Thyroid gland (tissue), 4 donors: ENCODE measurements around the gene ZNF668. TPM values are rescaled to one million over a fixed set of nuclear protein-coding genes. Genes with fewer than 3 reads are reported as not detected.

Source experiments
- DNase-seq, 2 donors: peaks; one replicate each; pipeline ENCODE4 v3.0.0-alpha.2; 2019
- H3K27ac ChIP-seq, 3 donors: fragments of 200-600 bp; sonication (generic); 1 replicate in 2 of 3; 2 replicates in 1 of 3; pipeline ENCODE4 v1.5.1; 2016 to 2019; ENCODE audit warnings: mild to moderate bottlenecking in 1 of 3, moderate library complexity in 1 of 3
- H3K27me3 ChIP-seq: fragments of 200-600 bp; sonication (generic); one replicate; pipeline ENCODE4 v1.5.1; 2019
- H3K36me3 ChIP-seq, 2 donors: fragments of 200-600 bp; sonication (generic); one replicate each; pipeline ENCODE4 v1.5.1; 2016 to 2019
- H3K4me1 ChIP-seq, 2 donors: fragments of 200-600 bp; sonication (generic); one replicate each; pipeline ENCODE4 v1.5.1; 2017 to 2019
- H3K4me3 ChIP-seq, 3 donors: fragments of 200-600 bp; sonication (generic); replicated peaks in 1 of 3; 1 replicate in 2 of 3; 2 replicates in 1 of 3; pipeline ENCODE4 v1.5.1; 2016; ENCODE audit warnings: mild to moderate bottlenecking in 1 of 3
- H3K9me3 ChIP-seq: fragments of 200-600 bp; sonication (generic); one replicate; pipeline ENCODE4 v1.5.1; 2017
- POLR2A ChIP-seq, 2 donors: fragments of 450-650 bp; IDR thresholded peaks; one replicate each; pipeline ENCODE4 v1.6.1; 2017; ENCODE audit warnings: antibody characterized with exemption in 2 of 2, mild to moderate bottlenecking in 2 of 2, moderate library complexity in 1 of 2
- WGBS, 2 donors: methylation state at CpG; one replicate each; pipeline ENCODE4 v1.1.5; 2017; 5-methylcytosine and 5-hydroxymethylcytosine counted together
- intact Hi-C: fragments of 100-400 bp; cut with DNase I; formaldehyde crosslinking; loops from one replicate; pipeline ENCODE4 v1.15.1; 2023
- total RNA-seq, 4 donors: library from RNA; depleted of rRNA; stranded (reverse); fragments of >200 nt; gene quantifications; one replicate each; pipeline ENCODE4 v1.2.3, GENCODE V29; 2016
- TF ChIP-seq, protein P1 (sequence below), 6 experiments: fragments of 200-600 bp in 3 of 6; fragments of 450-650 bp in 3 of 6; sonication (generic) in 3 of 6; IDR thresholded peaks; one replicate each; pipeline ENCODE4 v1.5.1; 2016 to 2019; ENCODE audit warnings: antibody characterized with exemption in 6 of 6, mild to moderate bottlenecking in 2 of 6, inconsistent platforms in 1 of 6, moderate library complexity in 1 of 6

ZNF668 gene
- total RNA-seq, 4 donors from 2014 or later: 9.0 to 15.2 (median 11.9) TPM

DNA sequence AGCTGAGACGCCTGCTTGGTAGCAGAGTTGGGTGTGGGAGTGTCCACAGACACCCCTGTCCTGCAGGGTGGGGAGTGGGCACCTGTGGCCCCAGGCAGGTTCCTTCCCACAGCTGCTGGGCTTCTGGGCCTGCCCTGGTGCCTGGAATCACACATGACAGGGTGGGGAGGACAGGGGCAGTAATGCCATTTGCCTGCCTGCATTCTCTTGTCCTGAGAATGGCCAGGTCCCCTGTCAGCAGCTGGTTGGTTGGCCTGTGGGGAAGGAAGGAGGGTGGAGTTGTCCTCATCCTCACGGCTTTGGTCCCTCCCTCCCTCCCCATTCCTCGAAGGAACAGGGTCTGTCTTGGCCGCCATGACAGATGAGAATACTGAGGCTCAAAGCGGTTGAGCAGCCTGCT, 9.5 kb upstream of the ZNF668 start:
- Histone ChIP-seq H3K27me3 (no peaks in the 10 kb centered on the region), H3K27ac (no peak overlapping the region), H3K36me3 (peaks cover 27 to 29% of the 10 kb centered on the region in 2 donors), H3K4me3 (no peak overlapping the region), H3K4me1 (no peaks in the 10 kb centered on the region), H3K9me3 (no peaks in the 10 kb centered on the region)
- DNase-seq: no peak
- TF ChIP-seq, protein P1, sequence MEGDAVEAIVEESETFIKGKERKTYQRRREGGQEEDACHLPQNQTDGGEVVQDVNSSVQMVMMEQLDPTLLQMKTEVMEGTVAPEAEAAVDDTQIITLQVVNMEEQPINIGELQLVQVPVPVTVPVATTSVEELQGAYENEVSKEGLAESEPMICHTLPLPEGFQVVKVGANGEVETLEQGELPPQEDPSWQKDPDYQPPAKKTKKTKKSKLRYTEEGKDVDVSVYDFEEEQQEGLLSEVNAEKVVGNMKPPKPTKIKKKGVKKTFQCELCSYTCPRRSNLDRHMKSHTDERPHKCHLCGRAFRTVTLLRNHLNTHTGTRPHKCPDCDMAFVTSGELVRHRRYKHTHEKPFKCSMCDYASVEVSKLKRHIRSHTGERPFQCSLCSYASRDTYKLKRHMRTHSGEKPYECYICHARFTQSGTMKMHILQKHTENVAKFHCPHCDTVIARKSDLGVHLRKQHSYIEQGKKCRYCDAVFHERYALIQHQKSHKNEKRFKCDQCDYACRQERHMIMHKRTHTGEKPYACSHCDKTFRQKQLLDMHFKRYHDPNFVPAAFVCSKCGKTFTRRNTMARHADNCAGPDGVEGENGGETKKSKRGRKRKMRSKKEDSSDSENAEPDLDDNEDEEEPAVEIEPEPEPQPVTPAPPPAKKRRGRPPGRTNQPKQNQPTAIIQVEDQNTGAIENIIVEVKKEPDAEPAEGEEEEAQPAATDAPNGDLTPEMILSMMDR (IDR thresholded peaks at IDR 0.05): no peak
- TF ChIP-seq POLR2A (IDR thresholded peaks at IDR 0.05): no peak
- 75 to 88% methylated on average over 1 to 4 of the region's 5 CpGs for WGBS, 2 donors
- intact Hi-C loops: no loop called here

DNA sequence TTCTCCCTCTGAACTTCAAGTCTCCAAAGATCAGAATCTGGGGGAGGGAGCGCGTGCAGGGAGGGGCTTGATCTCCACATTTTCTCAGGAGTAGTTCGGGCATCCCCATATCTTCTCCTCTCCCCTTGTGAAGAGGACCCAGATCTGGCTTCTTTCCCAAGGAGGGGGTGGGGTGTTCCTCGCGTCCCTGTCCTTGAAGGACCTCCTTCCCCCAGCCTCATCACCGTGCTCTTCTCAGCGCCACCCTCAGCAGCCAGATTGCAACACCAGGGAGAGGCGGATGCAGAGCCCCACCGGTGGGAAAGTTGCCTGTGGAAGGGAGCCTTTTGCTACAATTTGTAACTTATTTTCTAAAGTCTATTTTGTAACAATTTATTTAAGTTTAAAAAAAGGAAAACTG, 9.0 kb upstream of the ZNF668 start:
- Histone ChIP-seq H3K4me3 (no peak overlapping the region), H3K4me1 (no peaks in the 10 kb centered on the region), H3K36me3 (peaks cover 31 to 34% of the 10 kb centered on the region in 2 donors), H3K27me3 (no peaks in the 10 kb centered on the region), H3K9me3 (no peaks in the 10 kb centered on the region), H3K27ac (no peak overlapping the region)
- no peak for DNase-seq
- TF ChIP-seq, protein P1 (IDR thresholded peaks at IDR 0.05): no peak
- no peak for TF ChIP-seq POLR2A (IDR thresholded peaks at IDR 0.05)
- intact Hi-C loops: no loop called here
- 79% methylated on average over 9 of the region's 9 CpGs for WGBS, 2 donors

DNA sequence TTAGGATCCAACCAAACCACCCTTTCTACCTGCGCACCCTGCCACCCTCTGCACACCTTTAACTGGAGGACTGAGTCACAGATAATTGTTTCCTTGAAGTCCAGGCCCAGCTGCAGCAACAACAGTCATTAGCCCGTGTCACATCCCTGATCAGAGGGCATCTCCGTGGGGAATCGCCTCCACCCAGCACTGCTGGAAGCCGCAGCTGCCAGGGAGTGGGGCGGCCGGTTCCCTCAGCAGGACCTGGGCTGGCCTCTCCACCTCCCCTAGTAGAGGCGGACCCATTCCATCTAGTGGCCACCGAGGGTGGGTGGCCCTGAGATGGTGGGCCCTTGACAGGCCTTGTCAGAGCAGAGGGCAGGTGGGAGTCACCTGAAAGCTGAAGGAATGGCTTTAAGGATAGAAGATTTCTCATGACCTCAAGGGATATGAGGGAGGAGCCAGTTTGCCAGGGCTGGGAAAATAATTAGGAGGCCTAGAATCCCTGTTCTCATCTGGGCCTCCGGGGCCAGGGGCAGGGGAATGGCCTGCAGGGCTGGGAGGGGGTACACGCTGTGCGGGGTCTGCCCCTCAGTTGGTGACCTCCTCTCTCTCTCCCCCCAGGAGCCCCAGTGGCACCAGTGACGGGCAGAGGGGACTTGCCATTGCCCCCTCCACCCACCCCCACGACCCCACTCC, 8.5 kb upstream of the ZNF668 start:
- Histone ChIP-seq H3K9me3 (no peaks in the 10 kb centered on the region), H3K4me3 (no peak overlapping the region), H3K27me3 (no peaks in the 10 kb centered on the region), H3K27ac (no peak overlapping the region), H3K36me3 (peaks cover 37 to 40% of the 10 kb centered on the region in 2 donors), H3K4me1 (no peaks in the 10 kb centered on the region)
- WGBS, 2 donors: 86 to 87% methylated on average over 7 to 9 of the region's 14 CpGs
- TF ChIP-seq POLR2A (IDR thresholded peaks at IDR 0.05): no peak
- TF ChIP-seq, protein P1 (IDR thresholded peaks at IDR 0.05): no peak
- DNase-seq: no peak
- intact Hi-C loops: no loop called here

DNA sequence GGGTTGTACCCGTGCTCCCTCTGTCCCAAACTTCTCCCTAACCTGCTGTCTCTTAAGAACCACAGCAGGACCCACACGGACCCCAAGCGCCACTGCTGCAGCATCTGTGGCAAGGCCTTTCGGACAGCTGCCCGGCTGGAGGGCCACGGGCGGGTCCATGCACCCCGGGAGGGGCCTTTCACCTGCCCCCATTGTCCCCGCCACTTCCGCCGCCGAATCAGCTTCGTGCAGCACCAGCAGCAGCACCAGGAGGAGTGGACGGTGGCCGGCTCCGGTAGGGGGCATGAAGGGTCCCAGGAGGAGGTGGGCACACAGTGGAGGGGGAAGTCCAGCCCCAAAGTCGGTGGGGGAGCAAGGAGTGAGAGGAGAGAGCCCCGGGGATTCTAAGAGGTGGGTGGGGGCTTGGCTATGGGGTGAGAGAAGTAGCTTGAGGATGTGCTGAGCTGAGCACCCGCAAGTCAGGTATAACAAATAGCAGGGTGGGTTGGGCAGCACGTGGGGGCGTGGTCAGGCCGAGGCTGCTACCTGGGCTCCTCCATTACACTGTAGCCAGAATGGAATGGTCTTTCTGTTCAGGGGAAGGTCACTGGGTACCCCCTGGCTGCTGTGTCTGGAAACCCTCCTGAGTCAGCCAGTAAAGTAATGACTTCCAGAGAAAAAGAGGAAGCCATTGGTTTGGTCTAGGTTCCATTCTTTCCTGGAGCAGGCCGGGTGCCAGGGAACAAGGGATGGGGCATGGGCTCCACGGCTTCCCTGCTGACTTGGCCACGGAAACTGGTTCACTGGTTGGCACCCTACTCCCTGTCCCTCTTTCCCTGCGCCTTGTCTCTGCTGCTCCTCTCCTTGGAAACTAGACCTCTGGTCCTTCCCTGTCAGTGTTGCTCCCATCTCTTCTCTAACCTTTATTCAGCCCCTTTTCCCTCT, 7.7 kb upstream of the ZNF668 start:
- 85 to 90% methylated on average over 16 to 26 of the region's 26 CpGs for WGBS, 2 donors
- intact Hi-C loops: no loop called here
- no peaks in the 10 kb centered on the region for H3K9me3 ChIP-seq
- H3K36me3 ChIP-seq: peaks cover 45 to 48% of the 10 kb centered on the region in 2 donors
- DNase-seq: no peak
- H3K27ac ChIP-seq: no peak overlapping the region
- no peak overlapping the region for H3K4me3 ChIP-seq
- no peaks in the 10 kb centered on the region for H3K27me3 ChIP-seq
- no peaks in the 10 kb centered on the region for H3K4me1 ChIP-seq
- TF ChIP-seq, protein P1 (IDR thresholded peaks at IDR 0.05): no peak
- no peak for TF ChIP-seq POLR2A (IDR thresholded peaks at IDR 0.05)
